GM21717 (cell line): Measurements from ENCODE around the gene FBXL16.
"Not testable (repeated sequence)": the region's sequence is repeated elsewhere in the genome, so short reads cannot be mapped to it uniquely, and the experiment has no call there.

ENCODE experiments used
- ATAC-seq: cut with Tn5 transposase; IDR thresholded peaks from one replicate; pipeline ENCODE4 v1.9.1; 2021; ENCODE audit warnings: mild to moderate bottlenecking, moderate library complexity; ENCODE audit not compliant: unreplicated experiment

FBXL16 gene

GRCh38 chr16:705431-706188 lies at the start of gene FBXL16:
TSS of gene FBXL16 (minus strand) at chr16:705801. CDS start at chr16:697405, 8,396 bp downstream.
- ATAC-seq: no peak

DNA sequence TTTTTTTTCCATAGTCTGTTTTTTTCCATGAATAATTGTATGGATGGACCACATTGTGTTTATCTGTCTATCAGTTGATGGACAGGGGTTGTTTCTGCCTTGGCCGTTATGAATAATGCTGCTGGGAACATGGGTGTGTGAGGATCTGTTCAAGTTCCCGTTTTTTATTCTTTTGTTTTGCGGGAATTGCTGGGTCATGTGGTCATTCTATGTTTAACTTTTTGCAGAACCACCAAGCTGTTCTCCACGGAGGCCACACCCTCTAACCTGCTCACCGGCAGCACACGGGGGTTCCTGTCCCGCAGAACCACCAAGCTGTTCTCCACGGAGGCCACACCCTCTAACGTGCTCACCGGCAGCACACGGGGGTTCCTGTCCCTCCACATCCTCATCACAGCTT lies 49.1 kb upstream of the FBXL16 start:
- no peak for ATAC-seq

- not testable (repeated sequence) for ATAC-seq
Observed at GRCh38 chr16:754121-754607, 48.6 kb upstream of the FBXL16 start.

DNA sequence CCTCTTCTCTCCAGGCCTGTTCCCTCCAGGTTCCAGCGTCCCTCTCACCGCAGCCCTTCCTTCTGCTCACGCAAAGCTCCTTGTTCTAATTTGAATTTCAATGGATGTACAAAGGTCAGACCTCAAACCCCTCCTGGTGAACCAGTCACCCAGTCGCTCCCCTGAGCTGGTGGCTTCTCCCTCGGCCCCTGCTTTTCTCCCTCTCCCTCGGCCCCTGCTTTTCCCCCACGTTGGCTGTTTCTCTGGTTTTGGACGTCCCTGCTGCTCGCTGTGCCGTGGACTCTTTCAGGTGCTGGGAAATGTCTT lies 46.4 kb upstream of the FBXL16 start:
- ATAC-seq: no peak

DNA sequence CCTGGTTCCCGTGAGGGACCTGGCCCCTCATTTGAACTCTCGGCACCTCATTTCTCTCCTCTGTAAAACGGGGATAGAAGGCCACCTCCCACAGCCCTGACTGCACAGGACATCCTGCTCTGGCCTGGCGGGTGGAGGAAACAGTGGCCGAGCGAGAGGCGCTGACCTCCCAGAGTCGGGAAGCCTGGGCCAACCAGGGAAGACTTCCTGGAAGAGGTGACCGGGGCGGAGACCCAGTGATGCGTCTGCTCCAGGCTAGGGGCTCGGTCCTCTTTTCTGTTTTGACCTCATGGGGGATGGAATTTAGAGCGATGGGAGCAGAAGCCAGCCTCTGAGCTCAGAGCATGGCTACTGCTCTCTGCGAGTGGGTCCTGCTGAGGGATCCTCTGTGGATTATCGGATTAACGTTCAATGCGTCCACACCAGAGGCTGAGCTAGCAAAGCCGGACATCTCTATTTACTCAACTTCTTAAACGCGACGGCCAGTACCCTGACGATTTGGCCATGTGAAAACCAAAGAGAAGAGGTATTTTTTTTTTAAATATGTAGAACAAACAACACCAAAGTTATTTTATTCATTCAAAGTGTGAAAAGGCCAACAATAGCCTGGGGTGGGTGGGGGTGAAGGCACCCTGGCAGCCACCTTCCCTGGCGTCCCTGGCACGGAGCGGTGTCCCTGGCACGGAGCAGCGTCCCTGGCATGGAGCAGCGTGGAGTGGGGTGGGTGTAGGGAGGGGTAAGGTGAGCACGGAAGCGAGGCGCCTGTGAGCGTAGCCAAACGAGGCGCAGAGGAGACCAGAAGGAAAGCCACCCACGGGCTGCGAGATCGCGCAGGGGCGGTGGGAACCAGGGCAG lies 45.8 kb upstream of the FBXL16 start:
- ATAC-seq: no peak

DNA sequence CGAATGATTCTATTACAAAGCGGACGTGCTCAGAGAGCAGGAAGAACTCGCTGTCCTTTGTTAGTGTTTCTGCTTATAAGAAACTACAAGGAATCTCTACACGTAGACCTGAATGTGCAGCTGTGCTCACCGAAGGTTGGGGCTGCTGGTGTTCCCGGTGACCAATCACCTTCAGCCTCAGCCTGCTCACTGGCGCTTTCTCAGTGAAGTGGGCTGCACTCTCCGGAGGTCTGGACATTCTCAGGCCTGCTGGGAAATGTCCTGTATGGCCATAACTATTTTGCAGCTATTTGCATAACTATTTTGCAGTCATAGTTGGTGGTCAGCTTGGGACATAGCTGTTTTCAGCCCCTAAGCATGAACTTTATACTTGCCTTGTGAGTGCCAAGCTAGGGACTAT lies 44.9 kb upstream of the FBXL16 start:
- ATAC-seq: no peak

DNA sequence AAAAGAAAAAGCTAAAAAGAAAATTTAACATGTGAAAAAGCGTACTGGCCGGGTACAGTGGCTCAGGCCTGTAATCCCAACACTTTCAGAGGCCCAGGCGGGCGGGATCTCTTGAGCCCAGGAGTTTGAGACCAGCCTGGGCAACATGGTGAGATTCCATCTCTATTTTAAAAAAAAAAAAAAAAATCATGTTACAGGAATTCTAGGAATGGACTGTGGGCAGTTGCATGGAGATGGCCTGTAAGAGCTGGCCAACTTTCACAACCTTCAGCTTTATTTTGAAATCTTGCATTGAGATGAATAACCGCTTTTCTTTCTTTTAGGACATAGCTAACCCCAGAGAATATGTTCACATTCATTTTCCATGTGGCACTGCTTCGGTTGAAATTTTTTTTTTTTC lies 43.4 kb upstream of the FBXL16 start:
- no peak for ATAC-seq

DNA sequence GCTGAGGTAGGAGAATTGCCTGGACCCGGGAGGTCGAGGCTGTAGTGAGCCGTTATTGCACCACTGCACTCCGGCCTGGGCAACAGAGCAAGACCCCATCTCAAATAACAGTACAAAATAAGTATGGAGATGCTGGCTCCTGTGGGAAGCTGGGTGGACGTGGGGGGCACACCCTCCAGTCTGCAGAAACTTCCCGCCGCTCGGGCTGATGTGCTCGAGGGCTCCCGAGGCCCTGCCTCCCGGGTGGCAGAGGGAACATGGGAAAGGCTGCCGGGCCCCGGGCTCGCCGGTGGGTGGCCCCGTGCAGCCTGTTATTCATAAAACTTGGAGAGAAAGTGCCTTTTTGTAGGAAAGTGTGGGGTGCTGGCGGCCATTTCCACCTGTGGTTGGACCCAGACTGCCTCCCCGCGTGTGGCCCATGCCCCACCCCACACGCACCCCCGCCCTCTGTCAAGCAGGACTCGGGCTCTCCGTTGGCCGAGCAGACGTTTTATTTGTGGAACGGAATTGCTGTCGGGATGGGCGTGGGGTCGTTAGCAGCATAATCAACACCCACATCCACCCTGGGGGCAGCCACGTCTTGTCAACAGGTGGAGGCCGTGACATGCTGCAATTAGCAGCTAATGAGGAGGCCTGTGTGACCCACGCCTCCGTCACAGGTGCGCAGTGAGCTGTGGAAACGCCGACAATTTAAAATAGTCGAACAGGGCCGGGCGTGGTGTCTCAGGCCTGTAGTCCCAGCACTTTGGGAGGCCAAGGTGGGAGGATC lies 42.6 kb upstream of the FBXL16 start:
- no peak for ATAC-seq

DNA sequence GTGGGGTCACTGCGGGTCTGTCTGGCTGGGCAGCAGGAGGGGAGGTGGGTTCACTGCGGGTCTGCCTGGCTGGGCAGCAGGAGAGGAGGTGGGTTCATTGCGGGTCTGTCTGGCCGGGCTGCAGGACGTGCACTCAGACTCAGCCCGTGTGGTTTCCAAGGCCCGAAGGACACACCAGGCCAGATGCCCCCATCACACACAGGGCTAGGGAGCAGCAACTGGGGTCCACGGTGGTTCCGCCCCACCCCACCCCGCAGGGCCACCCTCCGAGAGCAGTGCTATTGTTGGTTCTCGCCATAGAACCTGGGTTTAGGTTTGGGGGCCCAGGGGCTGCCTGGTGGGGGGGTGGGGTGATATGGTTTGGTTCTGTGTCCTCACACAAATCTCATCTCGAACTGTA lies 41.0 kb upstream of the FBXL16 start:
- ATAC-seq: no peak

- no peak for ATAC-seq
Observed at GRCh38 chr16:745739-746138, 40.1 kb upstream of the FBXL16 start.

DNA sequence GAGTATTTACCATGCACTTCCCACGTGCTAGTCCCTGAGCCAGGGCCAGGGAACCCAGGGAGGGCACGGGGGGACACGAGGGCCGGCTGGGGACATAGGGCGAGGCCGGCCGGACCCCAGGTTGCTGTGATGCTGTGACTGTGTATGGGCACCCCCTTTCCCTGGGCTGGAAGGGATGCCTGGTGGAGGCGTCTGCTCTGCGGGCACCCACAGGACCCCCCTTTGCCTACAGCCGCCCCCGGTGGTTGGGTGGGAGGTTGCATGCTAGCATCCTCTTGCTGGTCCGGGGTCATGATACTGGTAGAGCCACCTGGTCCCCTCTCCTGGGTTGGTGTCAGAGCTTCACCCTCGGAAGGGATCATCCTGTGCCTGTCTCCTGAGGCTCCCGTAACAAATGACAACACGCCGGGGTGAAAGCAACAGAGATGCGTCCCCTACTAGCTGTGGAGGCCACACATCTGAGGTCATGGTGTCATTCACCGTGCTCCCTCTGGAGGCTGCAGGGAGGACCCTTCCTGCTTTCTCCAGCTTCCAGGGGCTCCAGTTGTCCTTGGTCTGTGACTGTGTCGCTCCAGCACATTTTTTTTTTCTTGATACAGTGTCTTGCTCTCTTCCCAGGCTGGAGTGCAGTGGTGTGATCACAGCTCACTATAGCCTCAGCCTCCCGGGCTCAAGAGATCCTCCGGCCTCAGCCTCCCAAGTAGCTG lies 38.3 kb upstream of the FBXL16 start:
- no peak for ATAC-seq

GRCh38 chr16:742894-743293 lies 37.3 kb upstream of the FBXL16 start:
- not testable (repeated sequence) for ATAC-seq

- ATAC-seq: no peak
Observed at GRCh38 chr16:741986-742629, 36.5 kb upstream of the FBXL16 start.

DNA sequence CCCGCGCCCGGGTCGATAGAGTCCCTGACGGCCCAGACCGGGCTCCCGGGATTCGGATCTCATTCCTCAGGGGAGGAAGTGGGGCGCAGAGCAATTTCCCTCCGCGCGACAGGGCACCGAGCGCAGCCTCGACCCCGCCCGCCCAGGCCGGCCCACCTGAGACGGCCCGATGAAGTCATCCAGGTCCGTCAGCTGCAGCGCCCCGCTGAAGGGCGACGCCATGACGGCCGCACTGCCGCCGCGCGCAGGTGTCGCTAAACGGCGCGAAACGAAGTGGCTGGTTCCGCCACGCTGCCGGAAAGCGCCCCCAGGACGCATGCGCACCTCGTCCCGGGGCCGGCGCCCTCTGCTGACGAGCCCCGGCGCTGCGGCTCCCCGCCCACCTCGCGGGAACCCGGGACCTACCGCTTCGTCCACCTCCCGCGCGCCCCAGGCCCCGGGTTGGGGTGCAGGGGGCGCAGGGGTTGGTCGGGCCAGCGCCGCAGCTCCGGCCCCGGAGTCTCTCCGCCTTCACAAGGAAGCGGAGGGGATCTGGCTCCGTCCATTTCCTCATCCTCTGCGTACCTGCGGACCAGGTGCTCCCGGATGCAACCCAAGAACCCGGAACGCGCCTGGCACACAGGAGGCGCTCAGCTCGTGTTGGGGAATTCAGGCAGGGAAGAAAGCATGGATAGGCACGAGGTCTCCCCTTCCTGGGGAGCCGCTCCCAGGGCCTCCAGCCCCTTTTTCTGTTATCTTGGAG lies 35.3 kb upstream of the FBXL16 start, which contains the start of gene CIAO3:
CIAO3 (minus strand) TSS at position 234 of the 742 bp plus-strand sequence; CDS start at position 222, 12 bp downstream.
- peak; percentile 63 for ATAC-seq

GRCh38 chr16:740459-740763 lies 34.8 kb upstream of the FBXL16 start:
- no peak for ATAC-seq

- ATAC-seq: no peak
Observed at GRCh38 chr16:739560-740458, 34.2 kb upstream of the FBXL16 start.

- ATAC-seq: no peak
Observed at GRCh38 chr16:736936-737481, 31.4 kb upstream of the FBXL16 start.

GRCh38 chr16:735982-736453 lies 30.4 kb upstream of the FBXL16 start:
- no peak for ATAC-seq
